GM12878 (cell line): Measurements from ENCODE around the gene GABBR1. TPM values are rescaled to one million over a fixed set of nuclear protein-coding genes. Genes with fewer than 3 reads are reported as not detected.

Source experiments
- ATAC-seq: fragments of 200-7000 bp; cut with Tn5 transposase; 3 replicates; pipeline ENCODE4 v1.9.1; 2020; ENCODE audit warnings: mild to moderate bottlenecking, moderate library complexity
- BruUV-seq: library from RNA; stranded (reverse); fragments of 400-500 nt; replicated peaks from 2 replicates; lab custom pipeline; 2021; lab: Mats Ljungman, UMichigan
- CTCF ChIA-PET: fragments of 300-600 bp; sonication (Branson Sonifier 250); formaldehyde crosslinking; extraction: SDS; loops from one replicate; lab custom pipeline; 2021; ENCODE audit warnings: inconsistent platforms; lab: Yijun Ruan, JAX
- POLR2A ChIA-PET: fragments of 350-600 bp; formaldehyde crosslinking; extraction: SDS; loops from one replicate; lab custom pipeline; 2021; ENCODE audit warnings: inconsistent platforms; lab: Charles Lee
- RAD21 ChIA-PET: fragments of 300-600 bp; sonication (Branson Sonifier 250); formaldehyde crosslinking; loops from one replicate; lab custom pipeline; 2023; ENCODE audit warnings: antibody characterized with exemption; ENCODE audit not compliant: unreplicated experiment; lab: Charles Lee
- SMC1A ChIA-PET: fragments of 300-600 bp; sonication (Branson Sonifier 250); formaldehyde crosslinking; loops from one replicate; lab custom pipeline; 2023; ENCODE audit not compliant: unreplicated experiment, uncharacterized antibody; lab: Charles Lee
- DNase-seq: peaks from one replicate; pipeline ENCODE4 v3.0.0-alpha.2; 2011; ENCODE audit warnings: low read depth, low spot score
- FAIRE-seq: peaks from 3 replicates; lab custom pipeline; 2011; peaks lifted over from hg19 to GRCh38; lab: Jason Lieb, UNC
- H2AFZ ChIP-seq: 2 replicates; pipeline ENCODE4 v1.6.0; 2011; ENCODE audit warnings: low read depth, low read length, control low read depth; ENCODE audit not compliant: control insufficient read depth
- H3K27ac ChIP-seq: 2 replicates; pipeline ENCODE4 v1.5.1; 2011; ENCODE audit warnings: control low read depth; ENCODE audit not compliant: control insufficient read depth, insufficient read depth
- H3K27me3 ChIP-seq, 2 experiments: replicated peaks in 1 of 2; 2 replicates each; pipeline versions ENCODE4 v1.6.0 to v1.6.1; 2011; ENCODE audit warnings: low read length in 1 of 2; ENCODE audit not compliant: control insufficient read depth in 2 of 2, insufficient read depth in 2 of 2
- H3K36me3 ChIP-seq, 2 experiments: 2 replicates each; pipeline ENCODE4 v1.5.1; 2011; ENCODE audit warnings: low read length in 1 of 2; ENCODE audit not compliant: control insufficient read depth in 2 of 2, insufficient read depth in 2 of 2
- H3K4me1 ChIP-seq: 2 replicates; pipeline ENCODE4 v1.6.1; 2011; ENCODE audit warnings: mild to moderate bottlenecking, low read length, moderate library complexity, mixed read lengths; ENCODE audit not compliant: control insufficient read depth, insufficient read depth
- H3K4me2 ChIP-seq: 2 replicates; pipeline ENCODE4 v1.6.0; 2011; ENCODE audit warnings: control low read depth; ENCODE audit not compliant: control insufficient read depth, insufficient read depth
- H3K4me3 ChIP-seq: fragments of 200-600 bp; sonication (generic); 2 replicates; pipeline ENCODE4 v1.5.1; 2016
- H3K79me2 ChIP-seq: 2 replicates; pipeline ENCODE4 v1.6.0; 2011; ENCODE audit warnings: low read length; ENCODE audit not compliant: control insufficient read depth, insufficient read depth
- H3K9ac ChIP-seq: 2 replicates; pipeline ENCODE4 v1.8.0; 2011; ENCODE audit warnings: low read length, control low read depth, mixed read lengths; ENCODE audit not compliant: control insufficient read depth, insufficient read depth
- H3K9me3 ChIP-seq: replicated peaks from 3 replicates; pipeline ENCODE4 v1.5.1; 2011; ENCODE audit warnings: mild to moderate bottlenecking, low read length; ENCODE audit not compliant: control insufficient read depth, insufficient read depth
- H4K20me1 ChIP-seq: 2 replicates; pipeline ENCODE4 v1.6.0; 2011; ENCODE audit not compliant: control insufficient read depth, insufficient read depth
- CHD1 ChIP-seq: IDR thresholded peaks from 2 replicates; pipeline ENCODE4 v1.6.1; 2012; ENCODE audit warnings: low read depth, low read length, improper control_type of control experiment
- DPF2 ChIP-seq: fragments of 450-650 bp; IDR thresholded peaks from 2 replicates; pipeline ENCODE4 v1.6.1; 2017; ENCODE audit warnings: mild to moderate bottlenecking
- ESRRA ChIP-seq: IDR thresholded peaks from 2 replicates; pipeline ENCODE4 v1.6.1; 2012; ENCODE audit warnings: mild to moderate bottlenecking, low read length, improper control_type of control experiment
- HDAC2 ChIP-seq: fragments of 200-600 bp; sonication (generic); IDR thresholded peaks from 2 replicates; pipeline ENCODE4 v1.6.1; 2017
- HDGF ChIP-seq: fragments of 450-650 bp; IDR thresholded peaks from 2 replicates; pipeline ENCODE4 v1.6.1; 2016; ENCODE audit warnings: antibody characterized with exemption
- PBX3 ChIP-seq: IDR thresholded peaks from 2 replicates; pipeline ENCODE4 v1.6.1; 2011; ENCODE audit warnings: mild to moderate bottlenecking, low read depth, low read length, moderate library complexity; ENCODE audit not compliant: insufficient replicate concordance
- PML ChIP-seq: IDR thresholded peaks from 2 replicates; pipeline ENCODE4 v1.6.1; 2012; ENCODE audit warnings: low read length, inconsistent platforms
- RAD51 ChIP-seq: fragments of 450-650 bp; IDR thresholded peaks from 2 replicates; pipeline ENCODE4 v1.6.1; 2016; ENCODE audit warnings: moderate library complexity, mild to moderate bottlenecking, inconsistent platforms
- RCOR1 ChIP-seq: conservative IDR thresholded peaks from 2 replicates; pipeline ENCODE4 v1.6.1; 2012; ENCODE audit warnings: low read depth, low read length, improper control_type of control experiment
- RUNX3 ChIP-seq: IDR thresholded peaks from 2 replicates; pipeline ENCODE4 v1.6.1; 2012; ENCODE audit warnings: low read length, inconsistent platforms
- SMAD5 ChIP-seq: IDR thresholded peaks from 2 replicates; pipeline ENCODE4 v1.6.1; 2016; ENCODE audit warnings: antibody characterized with exemption, low read depth
- SP1 ChIP-seq: IDR thresholded peaks from one replicate; pipeline ENCODE4 v1.6.1; 2011; ENCODE audit warnings: low read depth, low read length
- SUZ12 ChIP-seq: fragments of 200-600 bp; sonication (generic); IDR thresholded peaks from one replicate; pipeline ENCODE4 v1.6.1; 2018; ENCODE audit warnings: antibody characterized with exemption, mild to moderate bottlenecking; ENCODE audit not compliant: unreplicated experiment
- TCF3 ChIP-seq: IDR thresholded peaks from 2 replicates; pipeline ENCODE4 v1.6.1; 2012; ENCODE audit warnings: low read depth, mild to moderate bottlenecking, low read length, borderline replicate concordance; ENCODE audit not compliant: insufficient read depth
- WGBS: methylation state at CpG from one replicate; pipeline ENCODE4 v1.1.6; 2016; ENCODE audit warnings: low lambda C conversion rate; ENCODE audit not compliant: insufficient replicate concordance, insufficient coverage; ENCODE audit errors: missing lambda C conversion rate; 5-methylcytosine and 5-hydroxymethylcytosine counted together
- in situ Hi-C: fragments of 300-500 bp; cut with MboI; formaldehyde crosslinking; loops from 9 replicates; pipeline ENCODE4 v1.14.3; 2018; ENCODE audit warnings: mixed read lengths
- intact Hi-C: fragments of 100-400 bp; cut with micrococcal nuclease; formaldehyde crosslinking; loops from one replicate; pipeline ENCODE4 v1.14.2; 2022; ENCODE audit not compliant: unreplicated experiment
- polyA plus RNA-seq, 11 experiments: library from polyadenylated mRNA; depleted of rRNA in 4 of 11; unstranded in 6 of 11; stranded (reverse) in 5 of 11; fragments of >200 nt; fragmentation: Nextera tagmentation in 4 of 11; fragmentation: Illumina TruSeq in 1 of 11; extraction: Ambion mirVana in 4 of 11; extraction: Trizol in 1 of 11; gene quantifications; 1 replicate in 1 of 11; 2 replicates in 10 of 11; pipeline versions ENCODE4 v1.2.1 to v1.2.3, GENCODE V29; 2011 to 2016; ENCODE audit warnings: inconsistent platforms in 2 of 11, missing spikeins in 2 of 11, low read depth in 1 of 11
- total RNA-seq, 4 experiments: library from RNA; depleted of rRNA in 3 of 4; stranded (reverse); fragments of >200 nt in 3 of 4; fragmentation: Illumina TruSeq in 1 of 4; extraction: Trizol in 1 of 4; gene quantifications; 2 replicates each; pipeline versions ENCODE4 v1.2.1 to v1.2.3, GENCODE V29; 2013 to 2021
- TF ChIP-seq, protein P1 (sequence below): fragments of 450-650 bp; IDR thresholded peaks from 2 replicates; pipeline ENCODE4 v1.6.1; 2018; ENCODE audit warnings: mild to moderate bottlenecking, low read depth, moderate library complexity; ENCODE audit not compliant: partially characterized antibody

GABBR1 gene
- total and polyA plus RNA-seq, 10 of the 15 experiments (the other 5 are each of a cell fraction or from before 2014, with no cell fraction given), result 0.11 to 5.2 (median 1.0) TPM

GRCh38 chr6:29679962-29680361, 47.0 kb upstream of the GABBR1 start (continued):
- TF ChIP-seq, protein P1, sequence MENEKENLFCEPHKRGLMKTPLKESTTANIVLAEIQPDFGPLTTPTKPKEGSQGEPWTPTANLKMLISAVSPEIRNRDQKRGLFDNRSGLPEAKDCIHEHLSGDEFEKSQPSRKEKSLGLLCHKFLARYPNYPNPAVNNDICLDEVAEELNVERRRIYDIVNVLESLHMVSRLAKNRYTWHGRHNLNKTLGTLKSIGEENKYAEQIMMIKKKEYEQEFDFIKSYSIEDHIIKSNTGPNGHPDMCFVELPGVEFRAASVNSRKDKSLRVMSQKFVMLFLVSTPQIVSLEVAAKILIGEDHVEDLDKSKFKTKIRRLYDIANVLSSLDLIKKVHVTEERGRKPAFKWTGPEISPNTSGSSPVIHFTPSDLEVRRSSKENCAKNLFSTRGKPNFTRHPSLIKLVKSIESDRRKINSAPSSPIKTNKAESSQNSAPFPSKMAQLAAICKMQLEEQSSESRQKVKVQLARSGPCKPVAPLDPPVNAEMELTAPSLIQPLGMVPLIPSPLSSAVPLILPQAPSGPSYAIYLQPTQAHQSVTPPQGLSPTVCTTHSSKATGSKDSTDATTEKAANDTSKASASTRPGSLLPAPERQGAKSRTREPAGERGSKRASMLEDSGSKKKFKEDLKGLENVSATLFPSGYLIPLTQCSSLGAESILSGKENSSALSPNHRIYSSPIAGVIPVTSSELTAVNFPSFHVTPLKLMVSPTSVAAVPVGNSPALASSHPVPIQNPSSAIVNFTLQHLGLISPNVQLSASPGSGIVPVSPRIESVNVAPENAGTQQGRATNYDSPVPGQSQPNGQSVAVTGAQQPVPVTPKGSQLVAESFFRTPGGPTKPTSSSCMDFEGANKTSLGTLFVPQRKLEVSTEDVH, result no peak
- TF ChIP-seq, all 136 proteins: peak for 0

GRCh38 chr6:29678114-29678513, 45.1 kb upstream of the GABBR1 start:
- FAIRE-seq, result no peak
- 63% methylated on average over 5 of the region's 5 CpGs for WGBS
- H3K9me3 ChIP-seq, result no peaks in the 10 kb centered on the region
- POLR2A ChIA-PET, result no interaction called here
- in situ Hi-C loops (no loop called here), intact Hi-C loops (no loop called here)
- H3K27me3 ChIP-seq, result 0 out of 4 replicates have a peak, but pooled peaks cover 0 to 2% of the 10 kb centered on the region in 2 experiments
- TF ChIP-seq ESRRA (no peak), SMAD5 (no peak), SP1 (no peak), HDAC2 (no peak), CHD1 (no peak), PBX3 (no peak), RAD51 (no peak), DPF2 (no peak), PML (no peak), RUNX3 (no peak), SUZ12 (no peak), TCF3 (no peak), HDGF (no peak), RCOR1 (no peak)
- H3K4me1 ChIP-seq, result peaks cover 3% of the 10 kb centered on the region; the same call in 1 of the 2 replicates
- no peak overlapping the region for H2AFZ ChIP-seq
- no TSS peak for BruUV-seq
- ATAC-seq, result no peak
- RAD21 ChIA-PET, result no interaction called here
- no peak for DNase-seq
- H3K9ac ChIP-seq, result no peak overlapping the region
- H3K27ac ChIP-seq, result no peak overlapping the region
- H3K4me2 ChIP-seq, result no peak overlapping the region
- no peaks in the 10 kb centered on the region for H3K36me3 ChIP-seq
- H4K20me1 ChIP-seq, result no peaks in the 10 kb centered on the region
- SMC1A ChIA-PET, result interaction anchor here (1.1 kb wide), 1 partner anchor 12 kb away, joined by 3 read pairs; no protein-coding TSS in a partner anchor
- CTCF ChIA-PET, result interaction anchor here (3.7 to 4.4 kb wide), 2 partner anchors 24 to 27 kb away, joined by 20 to 24 read pairs; no protein-coding TSS in a partner anchor
- no peaks in the 10 kb centered on the region for H3K79me2 ChIP-seq
- H3K4me3 ChIP-seq, result no peak overlapping the region
